ENCODE data around the gene CDH16. TPM values are rescaled to one million over a fixed set of nuclear protein-coding genes. Genes with fewer than 3 reads are reported as not detected.

CDH16 gene
- total RNA-seq, 1 donor from 2014 or later = not detected

GRCh38 chr16:66881014-66881417, 37.7 kb downstream of the CDH16 start:
- intact Hi-C loops (cut with micrococcal nuclease) = loop anchor here (1.0 to 5.0 kb wide), 5 partner anchors 8 to 366 kb away; partner anchors contain the start of genes CES2, CIAO2B, FHOD1 and MATCAP1

GRCh38 chr16:66880288-66881013, 38.2 kb downstream of the CDH16 start, which contains the start of gene PDP2:
TSS of gene PDP2 (plus strand) at chr16:66880515. CDS start at chr16:66884285, 3,770 bp downstream.
- intact Hi-C loops (cut with micrococcal nuclease) = loop anchor here (1.0 to 5.0 kb wide), 6 partner anchors 7 to 367 kb away; partner anchors contain the start of genes CES2, CIAO2B, FHOD1 and MATCAP1

- intact Hi-C loops (cut with micrococcal nuclease) = loop anchor here (5.0 kb wide), 1 partner anchor 286 kb away; no protein-coding TSS in a partner anchor
Measured at GRCh38 chr16:66878067-66878466, 40.6 kb downstream of the CDH16 start.

- intact Hi-C loops (cut with micrococcal nuclease) = loop anchor here (5.0 kb wide), 1 partner anchor 222 kb away; no protein-coding TSS in a partner anchor
Measured at GRCh38 chr16:66874079-66874775, 44.5 kb downstream of the CDH16 start.

GRCh38 chr16:66873685-66874055, 45.0 kb downstream of the CDH16 start:
- intact Hi-C loops (cut with micrococcal nuclease) = loop anchor here (1.0 to 5.0 kb wide), 9 partner anchors 8 to 465 kb away; partner anchors contain the start of genes CIAO2B, CKLF, CMTM3 and DYNC1LI2

- intact Hi-C loops (cut with micrococcal nuclease) = loop anchor here (1.0 to 5.0 kb wide), 9 partner anchors 8 to 464 kb away; partner anchors contain the start of genes CIAO2B, CKLF, CMTM3 and DYNC1LI2
Measured at GRCh38 chr16:66872943-66873684, 45.6 kb downstream of the CDH16 start.

GRCh38 chr16:66872559-66872942, 46.1 kb downstream of the CDH16 start:
- intact Hi-C loops (cut with micrococcal nuclease) = loop anchor here (2.0 to 5.0 kb wide), 6 partner anchors 122 to 464 kb away; partner anchors contain the start of genes CKLF, CMTM3 and DYNC1LI2

GRCh38 chr16:66871840-66872239, 46.8 kb downstream of the CDH16 start:
- intact Hi-C loops (cut with micrococcal nuclease) = loop anchor here (2.0 to 5.0 kb wide), 6 partner anchors 121 to 463 kb away; partner anchors contain the start of genes CKLF, CMTM3 and DYNC1LI2

- intact Hi-C loops (cut with micrococcal nuclease) = loop anchor here (5.0 kb wide), 1 partner anchor 219 kb away; no protein-coding TSS in a partner anchor
Measured at GRCh38 chr16:66871363-66871762, 47.3 kb downstream of the CDH16 start.

GRCh38 chr16:66869424-66869823, 49.3 kb downstream of the CDH16 start:
- intact Hi-C loops (cut with micrococcal nuclease) = no loop called here

GRCh38 chr16:66863707-66864106, 55.0 kb downstream of the CDH16 start:
- intact Hi-C loops (cut with micrococcal nuclease) = no loop called here

GRCh38 chr16:66862023-66862520, 56.6 kb downstream of the CDH16 start:
- intact Hi-C loops (cut with micrococcal nuclease) = no loop called here

- intact Hi-C loops (cut with micrococcal nuclease) = no loop called here
Measured at GRCh38 chr16:66859397-66860068, 59.2 kb downstream of the CDH16 start.

- intact Hi-C loops (cut with micrococcal nuclease) = no loop called here
Measured at GRCh38 chr16:66858740-66859396, 59.8 kb downstream of the CDH16 start.

Other genes starting within 250 kb of the CDH16 start
- 1.1 and 1.4 TPM in 2 replicates for gene CMTM4, start 222.1 kb downstream of the CDH16 start, total RNA-seq
- gene DYNC1LI2, start 167.3 kb downstream of the CDH16 start, total RNA-seq = 80.2 and 87.0 TPM in 2 replicates
- 0.17 TPM in 1 of 2 replicates, not detected in the other for gene TERB1, start 117.3 kb downstream of the CDH16 start, total RNA-seq
- 77.5 and 78.8 TPM in 2 replicates for gene NAE1, start 87.9 kb downstream of the CDH16 start, total RNA-seq
- gene CA7, start 74.5 kb downstream of the CDH16 start, total RNA-seq = not detected in 2 replicates
- gene PDP2, start 38.4 kb downstream of the CDH16 start, total RNA-seq = 30.8 and 32.6 TPM in 2 replicates
- 0.95 and 1.1 TPM in 2 replicates for gene RRAD, start 6.7 kb upstream of the CDH16 start, total RNA-seq
- 119 and 126 TPM in 2 replicates for gene CIAO2B, start 15.5 kb upstream of the CDH16 start, total RNA-seq
- 41.1 and 46.0 TPM in 2 replicates for gene CES2, start 16.6 kb upstream of the CDH16 start, total RNA-seq
- 9.0 and 9.6 TPM in 2 replicates for gene CES3, start 42.4 kb upstream of the CDH16 start, total RNA-seq
- gene CES4A, start 69.7 kb upstream of the CDH16 start, total RNA-seq = 48.9 and 54.4 TPM in 2 replicates
- 216 and 221 TPM in 2 replicates for gene CBFB, start 110.3 kb upstream of the CDH16 start, total RNA-seq
- gene PHAF1, start 191.1 kb upstream of the CDH16 start, total RNA-seq = 19.6 and 19.9 TPM in 2 replicates
- 15.1 and 16.7 TPM in 2 replicates for gene B3GNT9, start 232.1 kb upstream of the CDH16 start, total RNA-seq
- gene TRADD, start 241.0 kb upstream of the CDH16 start, total RNA-seq = 85.9 and 89.9 TPM in 2 replicates
- 54.5 and 57.3 TPM in 2 replicates for gene FBXL8, start 241.1 kb upstream of the CDH16 start, total RNA-seq
- gene HSF4, start 245.9 kb upstream of the CDH16 start, total RNA-seq = 98.7 and 111 TPM in 2 replicates

Data from T-helper 1 cell treated with Interleukin-12 subunit alpha and Interleukin-12 subunit beta and Interleukin-4 antibody, amounts not matched to agents 30 ng/mL and 1 ng/mL, for 36 hours (primary cell).